ENCODE data around the gene CD101. TPM values are rescaled to one million over a fixed set of nuclear protein-coding genes. Genes with fewer than 3 reads are reported as not detected.

The CD101 gene
- polyA plus RNA-seq, 6 donors from 2014 or later = 0.09 to 0.86 (median 0.14) TPM; not detected in 3

DNA sequence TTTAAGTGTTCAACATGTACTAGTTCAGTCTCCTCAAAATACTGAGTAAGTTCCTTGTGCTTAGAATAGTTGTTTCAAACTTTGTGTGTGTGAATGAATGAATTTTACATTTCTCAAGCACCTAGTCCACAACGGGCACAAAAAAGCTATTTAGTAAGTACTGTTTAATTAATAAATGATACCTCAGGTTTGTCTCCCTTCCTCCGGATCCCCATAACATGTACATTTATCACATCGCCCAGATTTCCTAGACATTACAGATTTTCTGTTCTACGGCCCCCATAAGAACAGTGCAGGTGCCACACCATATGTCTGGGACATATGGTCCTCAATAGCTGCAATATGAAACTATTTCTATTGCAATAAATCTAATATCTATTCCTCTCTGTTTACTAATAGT lies 57.2 kb downstream of the CD101 start:
- H3K27ac Mint-ChIP-seq = no peak overlapping the region
- H3K4me3 Mint-ChIP-seq = peak overlapping the region in 1 of 8 donors; percentile 1
- no peaks in the 10 kb centered on the region for H3K27me3 Mint-ChIP-seq
- DNase-seq (no peak), ATAC-seq (ENCODE audit: low read depth in 2 of 2) (no peak)
- peaks cover 11 to 17% (median 15%) of the 10 kb centered on the region in 3 donors for H3K4me1 Mint-ChIP-seq
- H3K36me3 Mint-ChIP-seq = peaks cover 0 to 6% of the 10 kb centered on the region in 2 donors
- H3K9me3 Mint-ChIP-seq = no peaks in the 10 kb centered on the region

DNA sequence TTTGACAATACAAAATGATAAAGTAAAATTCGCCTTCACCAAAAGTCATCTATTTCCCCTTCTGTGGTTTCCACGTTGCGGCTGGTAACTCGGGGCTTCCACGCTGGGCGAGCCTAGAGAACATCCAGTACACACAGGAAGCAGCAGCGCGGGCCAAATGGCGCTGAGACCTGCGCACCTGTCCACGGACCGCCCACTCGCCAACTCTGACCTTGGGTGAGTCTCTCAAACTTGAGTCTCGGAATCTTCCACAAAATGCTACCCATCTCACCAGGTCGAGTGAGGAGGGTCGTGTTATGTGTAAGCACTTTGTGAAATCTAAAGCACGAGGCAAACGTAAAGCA lies 57.7 kb downstream of the CD101 start:
- no peak overlapping the region for H3K4me3 Mint-ChIP-seq
- H3K27me3 Mint-ChIP-seq = no peaks in the 10 kb centered on the region
- ATAC-seq (ENCODE audit: low read depth in 2 of 2) (peak; percentile 50 to 59), DNase-seq (peak; percentile 72)
- H3K4me1 Mint-ChIP-seq = peaks cover 11 to 17% (median 15%) of the 10 kb centered on the region in 3 donors
- H3K9me3 Mint-ChIP-seq = no peaks in the 10 kb centered on the region
- H3K27ac Mint-ChIP-seq = peak overlapping the region in 1 of 6 donors; percentile 81
- peaks cover 0 to 9% of the 10 kb centered on the region in 2 donors for H3K36me3 Mint-ChIP-seq

DNA sequence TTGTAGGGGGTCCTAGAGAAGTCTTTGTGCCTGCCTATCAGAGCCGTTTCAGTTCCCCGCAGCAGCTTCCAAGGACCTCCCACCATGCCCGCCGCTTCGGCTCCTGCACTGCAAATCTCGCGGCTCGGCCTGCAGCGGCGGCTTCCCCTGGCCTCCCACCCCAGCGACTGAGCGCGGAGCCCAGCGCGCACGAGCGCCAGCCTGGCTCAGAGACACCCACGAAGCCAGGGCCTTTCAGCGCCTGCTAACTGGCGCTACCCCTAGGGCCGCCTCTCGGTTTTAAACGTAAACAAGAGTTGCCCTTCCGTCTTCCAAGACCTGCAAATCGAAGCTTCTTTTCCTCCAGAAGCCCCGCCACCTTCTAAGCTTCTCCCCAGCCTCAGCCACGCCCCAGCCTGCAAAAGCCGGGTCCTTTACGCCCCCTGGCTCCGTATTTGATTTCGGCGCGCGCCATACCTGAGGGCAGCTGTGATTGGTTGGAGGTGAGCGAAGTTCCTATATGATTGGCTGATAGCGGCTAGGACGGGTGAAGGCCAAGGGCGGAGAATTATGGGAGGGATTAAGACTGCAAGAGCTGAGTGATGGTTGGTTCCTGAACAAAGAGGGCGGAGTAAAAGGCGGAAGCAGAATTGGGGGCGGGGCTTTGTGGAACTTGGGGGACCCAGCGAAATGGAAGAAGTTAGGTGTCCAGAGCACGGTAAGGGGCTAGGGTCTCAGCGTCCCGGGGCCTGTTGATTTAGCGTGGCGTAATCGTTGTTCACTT lies 58.3 kb downstream of the CD101 start, which contains the start of gene TTF2:
TSS of gene TTF2 (plus strand) at position 649 of the 763 bp plus-strand sequence. CDS start at position 670, 21 bp downstream.
- H3K4me3 Mint-ChIP-seq = no peak within 1 kb of the TSS
- H3K9me3 Mint-ChIP-seq = no peaks in the 10 kb centered on the region
- DNase-seq = peak; percentile 97
- no peaks in the 10 kb centered on the region for H3K27me3 Mint-ChIP-seq
- peaks cover 0 to 9% of the 10 kb centered on the region in 2 donors for H3K36me3 Mint-ChIP-seq
- peak; percentile 91 to 92 for ATAC-seq (ENCODE audit: low read depth in 2 of 2)
- H3K27ac Mint-ChIP-seq = peak within 1 kb of the TSS in 4 of 6 donors; percentile 5 to 86 (median 72)
- peaks cover 11 to 17% (median 15%) of the 10 kb centered on the region in 3 donors for H3K4me1 Mint-ChIP-seq

DNA sequence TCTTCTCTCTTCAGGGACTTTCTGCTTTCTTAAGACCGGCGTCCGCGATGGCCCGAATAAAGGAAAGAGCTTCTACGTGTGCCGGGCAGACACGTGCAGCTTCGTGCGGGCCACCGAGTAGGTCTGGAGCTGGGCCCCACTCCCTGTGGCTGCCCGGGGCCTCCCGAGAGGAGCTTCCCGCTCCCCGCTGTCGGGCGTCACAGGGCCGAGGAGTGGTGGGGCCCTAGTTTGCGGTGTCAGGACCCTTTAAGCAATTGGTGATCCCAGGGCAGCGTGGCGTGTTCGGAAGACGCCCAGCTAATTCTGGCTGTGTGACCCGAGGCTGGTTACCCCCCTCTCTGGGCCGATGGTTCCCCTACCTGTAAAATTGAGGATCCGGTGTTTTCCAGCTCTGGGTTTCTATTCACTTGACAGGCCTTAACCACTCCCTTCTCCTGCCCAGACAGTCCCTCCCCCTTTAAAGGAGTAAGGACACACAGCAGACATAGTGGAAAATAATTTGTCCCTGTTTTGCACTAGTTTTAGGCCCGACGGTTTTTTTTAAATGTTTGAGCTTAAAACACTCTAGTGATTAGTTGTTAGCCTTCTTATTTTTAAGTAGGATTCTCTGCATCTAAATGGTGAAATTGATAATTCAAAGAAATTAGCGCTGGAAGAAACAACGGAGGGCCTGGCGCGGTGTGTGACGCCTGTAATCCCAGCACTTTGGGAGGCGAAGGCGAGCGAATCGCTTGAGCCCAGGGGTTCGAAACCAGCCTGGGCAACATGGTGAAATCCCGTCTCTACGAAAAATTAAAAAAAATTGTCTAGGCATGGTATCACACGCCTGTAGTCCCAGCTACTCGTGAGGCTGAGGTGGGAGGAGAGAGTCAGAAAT lies 59.1 kb downstream of the CD101 start:
- no peak for DNase-seq
- peak overlapping the region in 4 of 6 donors; percentile 5 to 86 (median 59) for H3K27ac Mint-ChIP-seq

DNA sequence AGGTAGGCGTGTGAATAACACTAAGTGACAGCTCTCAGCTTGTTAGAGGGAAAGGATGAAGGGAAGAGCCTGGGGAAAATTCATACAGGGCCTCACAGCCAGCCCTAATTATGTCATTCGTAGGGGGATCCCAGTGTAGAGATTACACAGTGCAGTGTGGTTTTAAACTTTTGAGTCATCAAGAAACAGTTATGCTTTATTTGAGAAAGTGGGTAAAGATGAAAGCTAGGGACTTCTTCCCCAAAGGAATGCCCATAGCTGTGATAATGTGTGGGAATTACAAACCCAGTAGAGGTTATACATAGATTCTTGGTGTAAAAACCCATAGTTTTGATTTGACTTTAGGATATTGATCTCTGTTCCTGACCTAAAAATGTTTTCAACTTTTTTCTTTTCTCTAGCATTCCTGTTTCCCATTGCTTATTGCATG lies 60.4 kb downstream of the CD101 start:
- Mint-ChIP-seq H3K27ac (no peak overlapping the region), H3K4me3 (peak overlapping the region in 1 of 8 donors; percentile 25), H3K36me3 (peaks cover 0 to 16% of the 10 kb centered on the region in 2 donors), H3K4me1 (peaks cover 11 to 20% (median 15%) of the 10 kb centered on the region in 3 donors), H3K27me3 (no peaks in the 10 kb centered on the region), H3K9me3 (no peaks in the 10 kb centered on the region)
- DNase-seq (no peak), ATAC-seq (ENCODE audit: low read depth in 2 of 2) (no peak)

More for the DNA sequence above, 59.1 kb downstream of the CD101 start:
- H3K36me3 Mint-ChIP-seq = peaks cover 0 to 11% of the 10 kb centered on the region in 2 donors
- H3K4me1 Mint-ChIP-seq = peaks cover 11 to 19% (median 15%) of the 10 kb centered on the region in 3 donors
- ATAC-seq (ENCODE audit: low read depth in 2 of 2) = peak; percentile 2 to 3
- no peaks in the 10 kb centered on the region for H3K9me3 Mint-ChIP-seq
- H3K4me3 Mint-ChIP-seq = no peak overlapping the region
- no peaks in the 10 kb centered on the region for H3K27me3 Mint-ChIP-seq

DNA sequence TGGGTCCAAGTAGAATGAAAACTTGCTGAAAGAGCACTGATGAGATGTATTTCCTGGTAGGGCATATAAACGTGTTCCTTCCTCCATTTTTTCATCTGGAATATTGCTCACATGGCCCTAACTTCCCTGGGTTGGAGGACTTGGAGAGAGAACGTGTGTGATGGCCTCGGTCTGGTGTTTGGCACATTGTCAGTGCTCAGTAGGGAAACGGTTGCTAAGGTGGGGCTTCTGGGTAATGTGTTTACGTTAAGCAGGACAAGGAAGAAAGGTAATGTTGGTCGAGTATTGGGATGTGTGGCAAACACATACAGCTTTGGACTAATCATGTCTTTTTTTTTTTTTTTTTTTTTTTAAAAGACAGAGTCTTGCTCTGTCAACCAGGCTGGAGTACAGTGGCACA lies 64.8 kb downstream of the CD101 start:
- H3K9me3 Mint-ChIP-seq = no peaks in the 10 kb centered on the region
- DNase-seq = no peak
- H3K4me3 Mint-ChIP-seq = no peak overlapping the region
- peaks cover 0 to 16% of the 10 kb centered on the region in 2 donors for H3K36me3 Mint-ChIP-seq
- H3K27me3 Mint-ChIP-seq = no peaks in the 10 kb centered on the region
- H3K4me1 Mint-ChIP-seq = peaks cover 0 to 7% (median 3%) of the 10 kb centered on the region in 3 donors
- H3K27ac Mint-ChIP-seq = peak overlapping the region in 1 of 6 donors; percentile 79
- ATAC-seq (ENCODE audit: low read depth in 2 of 2) = no peak

DNA sequence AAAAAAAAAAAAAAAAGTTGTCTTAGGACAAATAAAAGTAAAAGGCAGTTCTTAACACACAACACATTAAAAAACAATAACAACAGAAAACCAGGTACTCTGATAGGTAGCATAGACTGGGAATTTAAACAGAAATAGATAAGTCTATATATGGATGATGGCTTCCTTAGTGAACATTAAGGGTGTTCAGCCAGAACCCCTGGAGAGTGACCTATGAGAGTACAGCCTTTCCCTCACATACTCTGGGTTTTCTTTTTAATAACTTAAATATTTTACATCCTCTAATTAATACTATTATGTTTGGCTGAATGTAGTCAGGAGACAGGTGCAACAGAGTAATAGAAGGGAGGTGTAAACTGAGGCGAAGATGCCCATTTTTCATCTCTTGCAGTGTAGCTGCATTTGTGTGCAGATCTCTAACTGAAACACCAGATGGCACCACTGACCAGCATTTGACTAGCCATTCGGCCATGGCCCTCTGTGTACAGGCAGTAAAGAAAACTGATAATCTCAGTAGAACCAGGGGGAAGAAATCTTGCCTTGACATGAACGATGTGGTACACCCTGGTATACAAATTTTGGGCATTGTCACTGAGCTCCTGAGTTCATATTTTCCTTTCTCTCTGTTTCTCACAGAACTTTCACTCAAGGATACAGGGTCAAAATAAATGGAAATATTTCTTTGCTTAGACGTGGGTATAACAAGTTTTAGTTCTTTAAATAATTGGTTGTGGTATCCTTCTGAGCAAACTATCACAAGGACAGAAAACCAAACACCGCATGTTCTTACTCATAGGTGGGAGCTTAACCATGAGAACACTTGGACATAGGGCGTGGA lies 66.2 kb downstream of the CD101 start:
- Mint-ChIP-seq H3K36me3 (peaks cover 0 to 16% of the 10 kb centered on the region in 2 donors), H3K27ac (no peak overlapping the region), H3K9me3 (no peaks in the 10 kb centered on the region), H3K4me3 (no peak overlapping the region), H3K4me1 (peaks cover 0 to 7% (median 0%) of the 10 kb centered on the region in 3 donors), H3K27me3 (no peaks in the 10 kb centered on the region)
- ATAC-seq (ENCODE audit: low read depth in 2 of 2) (peak; percentile 54 to 71), DNase-seq (peak; percentile 21)

DNA sequence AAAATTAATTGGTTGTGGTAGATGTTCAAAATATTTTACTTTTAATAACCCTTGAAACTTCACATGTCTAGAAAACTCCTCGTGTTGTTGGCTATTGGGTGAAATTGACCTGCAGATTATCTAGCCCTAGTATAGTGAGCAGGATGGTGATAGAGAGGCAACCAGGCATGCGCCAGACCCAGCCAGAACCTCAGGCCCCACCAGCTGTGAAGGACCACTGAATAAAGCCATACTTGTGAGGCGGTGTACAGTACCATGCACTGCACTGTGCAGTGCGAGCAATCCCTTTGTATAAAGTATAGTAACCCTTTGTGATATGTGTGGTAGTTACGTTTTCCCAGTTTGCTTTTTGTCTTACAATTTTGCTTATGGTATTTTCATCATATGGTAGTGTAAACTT lies 67.0 kb downstream of the CD101 start:
- Mint-ChIP-seq H3K27ac (no peak overlapping the region), H3K27me3 (no peaks in the 10 kb centered on the region), H3K9me3 (no peaks in the 10 kb centered on the region), H3K36me3 (peaks cover 0 to 11% of the 10 kb centered on the region in 2 donors), H3K4me1 (peaks cover 0 to 7% (median 0%) of the 10 kb centered on the region in 3 donors), H3K4me3 (no peak overlapping the region)
- no peak for ATAC-seq (ENCODE audit: low read depth in 2 of 2)
- no peak for DNase-seq

DNA sequence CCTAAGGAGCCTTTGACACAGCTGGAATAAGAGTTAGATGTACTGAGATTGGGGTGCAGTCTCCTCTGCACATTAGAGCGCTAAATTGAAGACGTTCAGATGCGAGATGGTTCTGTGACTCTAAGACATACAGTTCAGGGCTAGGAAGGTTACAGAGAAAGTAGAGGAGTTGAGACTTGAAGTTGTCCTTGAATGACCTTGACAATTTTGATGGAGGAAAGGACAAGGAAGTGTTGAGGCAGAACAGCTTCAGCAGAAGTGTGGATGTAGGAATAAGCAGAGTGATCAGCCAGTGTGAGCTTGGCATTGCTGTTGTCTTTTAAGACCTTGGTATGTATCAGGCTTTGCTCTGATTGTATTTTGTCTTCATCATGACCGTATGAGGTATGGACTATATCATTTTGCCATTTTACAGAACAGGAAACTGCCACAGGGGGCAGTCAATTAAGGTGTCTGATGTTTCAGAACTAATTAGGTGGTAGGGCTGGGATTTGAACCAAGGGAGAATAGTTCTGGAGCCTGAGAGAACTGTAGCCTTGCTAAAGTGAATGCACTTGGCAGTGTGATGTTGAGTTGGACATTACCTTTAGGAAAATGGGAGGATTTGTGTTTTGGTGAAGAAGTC lies 67.8 kb downstream of the CD101 start:
- peaks cover 0 to 7% (median 0%) of the 10 kb centered on the region in 3 donors for H3K4me1 Mint-ChIP-seq
- H3K4me3 Mint-ChIP-seq = no peak overlapping the region
- DNase-seq = no peak
- H3K27ac Mint-ChIP-seq = peak overlapping the region in 2 of 6 donors; percentile 7 to 8
- no peaks in the 10 kb centered on the region for H3K9me3 Mint-ChIP-seq
- H3K27me3 Mint-ChIP-seq = no peaks in the 10 kb centered on the region
- peaks cover 0 to 7% of the 10 kb centered on the region in 2 donors for H3K36me3 Mint-ChIP-seq
- ATAC-seq (ENCODE audit: low read depth in 2 of 2) = no peak

DNA sequence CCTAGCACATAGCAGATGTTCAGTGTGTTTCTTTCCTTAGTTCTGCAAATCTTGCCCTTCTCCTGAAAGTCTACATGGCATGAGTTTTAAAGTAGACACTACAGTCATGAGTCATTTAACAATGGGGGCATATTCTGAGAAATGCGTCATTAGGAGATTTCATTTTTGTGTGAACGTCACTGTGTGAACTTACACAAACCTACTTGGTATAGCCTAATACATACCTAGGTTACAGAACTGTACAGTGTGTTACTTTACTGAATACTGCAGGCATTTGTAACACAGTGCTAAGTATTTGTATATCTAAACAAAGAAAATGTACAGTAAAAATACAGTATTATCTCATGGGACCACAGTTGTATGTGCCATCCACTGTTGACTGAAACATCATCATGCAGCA lies 68.6 kb downstream of the CD101 start:
- ATAC-seq (ENCODE audit: low read depth in 2 of 2) = no peak
- H3K4me3 Mint-ChIP-seq = no peak overlapping the region
- H3K9me3 Mint-ChIP-seq = no peaks in the 10 kb centered on the region
- no peaks in the 10 kb centered on the region for H3K27me3 Mint-ChIP-seq
- no peak overlapping the region for H3K27ac Mint-ChIP-seq
- no peak for DNase-seq
- peaks cover 0 to 7% (median 0%) of the 10 kb centered on the region in 3 donors for H3K4me1 Mint-ChIP-seq
- peaks cover 7 to 13% of the 10 kb centered on the region in 2 donors for H3K36me3 Mint-ChIP-seq

DNA sequence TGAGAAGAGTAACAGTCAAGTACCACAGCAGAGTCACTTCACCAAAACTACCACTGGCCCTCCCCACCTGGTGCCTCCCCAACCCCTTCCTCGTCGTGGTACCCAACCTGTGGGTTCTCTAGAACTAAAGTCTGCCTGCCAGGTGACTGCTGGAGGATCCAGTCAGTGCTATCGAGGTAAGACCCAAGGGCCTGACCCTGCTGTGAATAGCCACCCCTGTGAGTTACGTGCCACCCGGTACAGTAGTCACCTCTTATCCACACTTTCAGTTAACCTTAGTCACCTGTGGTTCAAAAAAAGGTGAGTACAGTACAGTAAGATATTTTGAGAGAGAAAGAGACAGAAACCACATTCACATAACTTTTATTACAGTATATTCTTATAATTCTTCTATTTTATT lies 75.1 kb downstream of the CD101 start:
- Mint-ChIP-seq H3K36me3 (peaks cover 45 to 54% of the 10 kb centered on the region in 2 donors), H3K4me1 (no peaks in the 10 kb centered on the region), H3K9me3 (no peaks in the 10 kb centered on the region), H3K27me3 (no peaks in the 10 kb centered on the region), H3K27ac (peak overlapping the region in 1 of 6 donors; percentile 57), H3K4me3 (no peak overlapping the region)
- ATAC-seq (ENCODE audit: low read depth in 2 of 2) = no peak
- DNase-seq = no peak

DNA sequence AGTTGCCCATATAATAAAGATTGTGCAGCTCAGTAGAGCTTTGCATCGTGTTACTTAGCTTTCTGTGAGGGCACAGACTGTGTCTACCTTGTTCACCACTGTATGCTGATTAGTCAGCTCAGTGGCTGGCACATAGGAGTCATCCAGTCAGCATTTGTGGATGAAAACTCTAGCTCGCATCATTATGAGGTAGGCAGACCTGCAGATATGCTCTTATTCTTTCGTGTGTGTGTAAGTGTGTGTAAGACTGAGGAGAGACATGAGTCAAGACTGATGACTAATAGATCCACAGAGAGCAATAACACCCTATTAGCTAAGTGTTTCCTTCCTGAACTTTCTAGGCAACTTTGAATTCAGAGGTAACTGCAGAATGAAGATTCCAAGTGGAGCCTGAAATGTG lies 75.7 kb downstream of the CD101 start:
- DNase-seq (no peak), ATAC-seq (ENCODE audit: low read depth in 2 of 2) (no peak)
- no peak overlapping the region for H3K27ac Mint-ChIP-seq

More for the DNA sequence above, 75.7 kb downstream of the CD101 start:
- Mint-ChIP-seq H3K36me3 (peaks cover 48 to 58% of the 10 kb centered on the region in 2 donors), H3K27me3 (no peaks in the 10 kb centered on the region), H3K4me3 (no peak overlapping the region), H3K4me1 (no peaks in the 10 kb centered on the region), H3K9me3 (no peaks in the 10 kb centered on the region)
